HG03354 (cell line): ENCODE results near the gene ZDHHC12.
"Not testable (repeated sequence)": the region's sequence is repeated elsewhere in the genome, so short reads cannot be mapped to it uniquely, and the experiment has no call there.

Experiments
- ATAC-seq: cut with Tn5 transposase; IDR thresholded peaks from one replicate; pipeline ENCODE4 v1.9.1; 2021; ENCODE audit warnings: mild to moderate bottlenecking; ENCODE audit not compliant: unreplicated experiment, poor library complexity, severe bottlenecking

ZDHHC12 gene

DNA sequence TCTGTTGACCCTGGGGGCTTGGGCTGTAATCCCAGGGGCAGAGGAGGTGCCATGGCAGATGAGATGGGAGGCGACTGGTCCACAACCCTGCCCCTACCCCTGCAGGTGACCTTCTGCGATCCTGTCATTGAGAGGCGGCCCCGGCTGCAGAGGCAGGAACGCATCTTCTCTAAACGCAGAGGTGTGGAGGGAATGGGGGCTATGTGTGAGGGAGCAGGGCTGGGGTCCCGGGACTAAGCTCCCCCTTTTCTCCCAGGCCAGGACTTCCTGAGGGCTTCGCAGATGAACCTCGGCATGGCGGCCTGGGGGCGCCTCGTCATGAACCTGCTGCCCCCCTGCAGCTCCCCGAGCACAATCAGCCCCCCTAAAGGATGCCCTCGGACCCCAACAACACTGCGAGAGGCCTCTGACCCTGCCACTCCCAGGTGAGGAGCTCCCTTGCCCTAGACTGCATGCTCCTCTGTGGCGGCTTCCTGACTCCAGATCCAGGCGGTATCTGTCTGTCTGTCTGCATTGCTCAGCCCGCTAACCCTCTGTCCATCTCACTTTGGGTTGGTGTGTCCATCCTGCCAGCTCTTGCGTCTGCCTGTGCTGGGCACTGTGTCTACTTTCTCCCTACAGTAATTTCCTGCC, 9.9 kb downstream of the ZDHHC12 start:
- no peak for ATAC-seq

DNA sequence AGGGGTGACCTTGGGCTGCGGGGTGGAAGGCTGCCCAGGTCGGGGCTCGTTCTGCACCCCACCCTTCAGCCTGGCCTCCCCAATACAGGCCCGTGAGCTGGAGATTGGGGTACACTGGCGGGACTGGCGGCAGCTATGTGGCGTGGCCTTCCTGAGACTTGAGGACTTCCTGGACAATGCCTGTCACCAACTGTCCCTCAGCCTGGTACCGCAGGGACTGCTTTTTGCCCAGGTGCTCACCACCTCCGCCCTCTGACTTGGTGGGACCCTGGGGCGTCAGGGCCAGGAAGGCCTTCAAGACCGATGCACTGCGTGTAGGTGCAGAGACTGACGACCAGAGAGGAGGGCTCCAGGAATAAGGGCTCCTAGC, 10.5 kb downstream of the ZDHHC12 start:
- no peak for ATAC-seq

DNA sequence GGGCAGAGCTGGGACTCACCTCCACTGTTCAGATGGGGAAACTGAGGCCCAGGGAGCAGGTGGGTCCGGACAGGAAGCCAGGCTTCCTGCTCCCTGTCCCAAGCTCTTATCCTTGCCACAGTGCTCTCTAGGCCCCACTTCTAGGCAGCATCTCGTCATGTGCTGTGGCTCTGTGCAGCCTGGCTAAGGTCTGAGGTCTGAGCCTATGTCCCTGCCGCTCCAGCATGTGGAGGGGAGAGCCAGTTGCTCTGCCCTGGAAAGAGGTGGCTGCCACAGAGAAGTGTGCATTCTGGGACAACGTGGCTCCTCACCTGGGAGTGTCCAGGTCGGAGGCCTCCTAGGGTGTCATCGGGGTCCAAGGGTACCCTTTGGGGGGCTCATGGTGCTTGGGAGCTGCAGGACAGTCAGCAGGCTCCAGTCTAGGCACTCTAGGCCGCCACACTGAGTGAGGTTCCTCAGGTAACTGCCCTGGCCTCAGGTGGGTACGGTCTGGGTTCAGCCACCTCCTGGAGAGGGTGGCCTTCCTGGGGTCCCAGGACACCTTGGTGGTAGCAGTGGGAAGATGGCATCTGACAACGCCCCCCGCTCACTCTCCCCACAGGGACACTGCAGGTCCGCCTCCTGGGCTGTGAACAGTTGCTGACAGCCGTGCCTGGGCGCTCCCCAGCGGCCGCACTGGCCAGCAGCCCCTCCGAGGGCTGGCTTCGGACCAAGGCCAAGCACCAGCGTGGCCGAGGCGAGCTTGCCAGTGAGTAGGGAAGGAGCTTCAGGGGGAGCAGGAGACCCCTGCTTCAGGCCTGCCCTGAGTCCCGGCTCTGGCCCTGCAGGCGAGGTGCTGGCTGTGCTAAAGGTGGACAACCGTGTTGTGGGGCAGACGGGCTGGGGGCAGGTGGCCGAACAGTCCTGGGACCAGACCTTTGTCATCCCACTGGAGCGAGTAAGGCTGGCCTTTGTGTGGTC, 11.2 kb downstream of the ZDHHC12 start:
- no peak for ATAC-seq

DNA sequence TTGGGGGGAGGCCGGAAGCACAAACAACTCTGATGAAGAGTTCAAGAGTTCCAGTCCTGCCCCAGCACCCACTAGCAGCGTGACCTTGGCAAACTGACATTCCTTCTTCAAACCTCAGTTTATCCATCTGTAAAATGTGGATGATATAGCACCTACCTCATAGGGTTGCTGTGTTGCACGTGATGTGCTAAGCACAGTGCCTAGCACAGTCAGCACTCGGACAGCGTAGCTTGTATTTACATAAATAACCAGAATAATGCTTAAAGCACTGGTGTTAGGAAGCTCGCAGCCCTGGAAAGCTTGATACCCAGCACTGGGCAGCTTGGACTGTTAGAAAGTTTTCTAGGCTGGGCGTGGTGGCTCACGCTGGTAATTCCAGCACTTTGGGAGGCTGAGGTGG, 16.5 kb downstream of the ZDHHC12 start:
- ATAC-seq, result no peak

DNA sequence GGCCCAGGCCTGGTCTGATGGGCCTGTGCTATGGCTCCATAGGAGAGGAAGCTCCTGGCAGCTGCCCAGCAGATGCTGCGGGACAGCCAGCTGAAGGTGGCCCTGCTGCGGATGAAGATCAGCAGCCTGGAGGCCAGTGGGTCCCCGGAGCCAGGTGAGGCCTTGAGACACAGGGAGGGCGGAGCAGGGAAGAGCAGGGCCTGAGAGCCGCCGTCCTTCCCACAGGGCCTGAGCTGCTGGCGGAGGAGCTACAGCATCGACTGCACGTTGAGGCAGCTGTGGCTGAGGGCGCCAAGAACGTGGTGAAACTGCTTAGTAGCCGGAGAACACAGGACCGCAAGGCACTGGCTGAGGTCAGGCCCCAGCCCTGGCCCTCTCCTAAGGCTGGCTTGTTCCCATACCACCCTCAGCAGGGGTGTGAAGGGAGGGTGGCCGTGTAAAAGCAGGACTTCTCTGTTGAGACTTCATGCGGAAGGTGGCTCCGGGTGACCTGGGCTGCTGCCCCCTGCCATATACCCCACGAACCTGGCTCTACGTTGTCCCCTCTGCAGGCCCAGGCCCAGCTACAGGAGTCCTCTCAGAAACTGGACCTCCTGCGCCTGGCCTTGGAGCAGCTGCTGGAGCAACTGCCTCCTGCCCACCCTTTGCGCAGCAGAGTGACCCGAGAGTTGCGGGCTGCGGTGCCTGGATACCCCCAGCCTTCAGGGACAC, 17.1 kb downstream of the ZDHHC12 start:
- no peak for ATAC-seq

DNA sequence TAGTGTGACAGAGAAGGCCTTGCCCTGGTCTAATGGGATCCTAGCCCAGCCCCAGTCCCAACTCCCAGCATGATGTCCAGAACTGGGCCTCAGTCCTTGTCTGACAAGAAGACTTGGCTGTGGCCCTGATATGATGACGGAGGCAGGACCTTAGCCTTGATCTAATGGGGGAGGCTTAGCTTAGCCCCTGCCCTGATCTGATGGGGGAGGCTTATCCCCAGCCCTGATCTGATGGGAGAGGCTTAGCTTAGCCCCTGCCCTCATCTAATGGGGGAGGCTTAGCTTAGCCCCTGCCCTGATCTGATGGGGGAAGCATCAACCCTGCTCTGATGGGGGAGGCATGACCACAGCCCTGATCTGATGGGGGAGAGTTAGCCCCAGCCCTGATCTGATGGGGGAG, 17.9 kb downstream of the ZDHHC12 start:
- no peak for ATAC-seq

DNA sequence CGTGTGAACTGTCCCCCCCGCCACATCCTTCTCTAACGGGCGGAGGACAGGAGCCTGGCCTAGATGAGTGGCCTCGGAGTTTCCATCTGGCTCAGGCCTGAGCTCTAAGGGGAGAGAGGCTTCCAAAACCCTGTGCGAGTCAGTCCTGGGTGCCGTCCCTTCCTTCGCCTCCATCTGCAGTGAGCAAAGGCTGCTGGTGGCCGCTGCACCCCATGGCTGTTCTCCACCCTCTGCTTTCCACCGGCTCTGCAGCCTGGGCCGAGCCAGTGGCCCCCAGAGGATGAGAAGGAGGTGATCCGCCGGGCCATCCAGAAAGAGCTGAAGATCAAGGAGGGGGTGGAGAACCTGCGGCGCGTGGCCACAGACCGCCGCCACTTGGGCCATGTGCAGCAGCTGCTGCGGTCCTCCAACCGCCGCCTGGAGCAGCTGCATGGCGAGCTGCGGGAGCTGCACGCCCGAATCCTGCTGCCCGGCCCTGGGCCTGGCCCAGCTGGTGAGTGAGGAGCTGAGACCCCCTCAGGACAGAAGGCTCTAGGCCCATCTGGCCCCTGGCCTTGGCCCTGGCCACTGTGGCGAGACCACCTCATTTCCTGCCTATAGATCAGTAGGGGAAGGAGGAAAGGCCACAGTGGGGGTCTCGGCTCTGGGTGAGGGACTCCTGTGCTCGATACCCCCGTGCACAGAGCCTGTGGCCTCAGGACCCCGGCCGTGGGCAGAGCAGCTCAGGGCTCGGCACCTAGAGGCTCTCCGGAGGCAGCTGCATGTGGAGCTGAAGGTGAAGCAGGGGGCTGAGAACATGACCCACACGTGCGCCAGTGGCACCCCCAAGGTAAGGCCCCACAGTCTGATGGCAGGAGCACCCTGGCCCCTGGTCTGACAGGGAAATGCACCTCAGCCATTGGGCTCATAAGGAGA, 18.6 kb downstream of the ZDHHC12 start:
- ATAC-seq, result no peak

DNA sequence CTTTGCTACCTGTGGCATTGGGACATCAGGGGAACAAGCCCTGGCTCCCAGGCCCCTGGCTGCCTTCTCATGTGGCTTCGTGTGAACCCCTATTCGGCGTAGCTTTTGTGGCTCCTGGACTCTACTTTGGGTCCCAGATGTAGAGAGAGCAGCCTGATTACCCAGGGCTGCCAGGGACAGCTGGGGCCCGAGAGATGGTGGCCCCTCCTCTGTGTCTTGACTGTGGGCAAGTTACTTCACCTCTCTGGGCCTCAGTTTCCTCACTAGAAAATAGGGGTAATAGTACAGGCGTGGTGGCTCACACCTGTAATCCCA, 19.6 kb downstream of the ZDHHC12 start:
- no peak for ATAC-seq

DNA sequence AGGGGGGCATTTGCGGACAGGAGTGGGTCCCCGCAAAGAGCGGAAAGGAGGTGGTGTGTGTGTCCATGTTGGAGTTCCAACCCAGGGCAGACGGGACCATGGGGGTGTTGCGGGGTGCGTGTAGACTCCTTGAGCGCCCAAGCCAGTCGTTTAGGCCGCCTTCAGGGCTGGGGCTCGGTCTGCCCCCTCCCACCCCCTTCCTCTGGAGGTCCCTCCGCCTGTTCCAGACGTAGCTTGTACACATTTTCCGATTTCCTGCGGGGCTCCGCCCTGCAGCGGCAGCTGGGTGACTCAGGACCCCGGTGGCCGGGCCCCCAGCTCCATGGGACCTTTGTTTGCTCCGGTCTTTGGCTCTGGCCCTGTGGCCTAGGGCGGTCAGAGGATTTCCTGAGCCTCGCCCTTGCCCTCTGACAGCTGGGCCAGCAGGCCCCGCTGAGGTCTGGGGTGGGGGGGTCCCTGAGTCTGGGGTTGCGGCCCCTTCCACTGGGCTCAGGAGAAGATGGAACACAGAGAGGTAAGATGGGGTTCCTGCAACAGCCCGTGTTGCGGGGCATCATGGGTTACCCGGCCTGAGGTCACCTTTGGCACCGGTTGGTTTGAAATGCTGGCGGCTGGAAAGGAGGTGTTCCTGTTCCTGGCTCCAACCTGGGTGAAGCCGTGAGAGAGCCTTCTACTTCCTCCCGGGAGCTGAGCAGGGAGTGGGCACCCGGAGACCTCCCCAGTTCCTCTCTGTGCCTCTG, 20.1 kb downstream of the ZDHHC12 start:
- ATAC-seq, result no peak

DNA sequence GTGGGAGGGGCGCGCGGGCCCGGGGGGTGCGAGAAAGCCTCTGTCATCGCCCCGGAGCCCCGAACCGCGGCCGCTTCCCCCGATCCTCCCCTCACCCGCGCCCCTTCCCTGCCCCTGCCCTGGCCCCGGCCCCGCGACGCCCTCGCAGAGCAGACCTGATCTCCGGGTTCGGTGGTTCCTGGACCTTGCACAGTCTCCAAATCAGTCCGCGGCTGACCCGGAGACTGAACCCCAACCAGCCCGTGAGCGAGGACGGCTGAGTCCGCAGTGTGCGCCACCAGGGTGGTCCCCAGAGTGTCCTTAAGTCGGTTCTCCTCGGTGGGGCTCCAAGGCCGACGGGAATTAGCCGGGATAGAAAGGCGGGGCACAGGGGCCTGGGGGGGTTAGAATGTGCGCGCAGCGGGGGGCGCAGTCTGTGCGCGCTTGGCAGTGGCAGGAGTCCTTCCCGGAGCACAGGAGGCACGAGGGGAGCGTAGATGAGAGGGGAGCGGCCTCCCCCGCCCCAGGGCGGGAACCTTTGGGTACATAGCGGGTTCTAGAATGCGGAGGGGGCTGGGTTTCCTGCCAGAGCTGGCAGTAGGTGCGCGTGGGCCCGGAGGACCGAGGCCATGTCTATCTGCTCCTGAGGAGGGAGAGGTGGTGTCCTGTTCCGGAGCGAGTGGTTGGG, 20.8 kb downstream of the ZDHHC12 start:
- peak; percentile 18 for ATAC-seq

DNA sequence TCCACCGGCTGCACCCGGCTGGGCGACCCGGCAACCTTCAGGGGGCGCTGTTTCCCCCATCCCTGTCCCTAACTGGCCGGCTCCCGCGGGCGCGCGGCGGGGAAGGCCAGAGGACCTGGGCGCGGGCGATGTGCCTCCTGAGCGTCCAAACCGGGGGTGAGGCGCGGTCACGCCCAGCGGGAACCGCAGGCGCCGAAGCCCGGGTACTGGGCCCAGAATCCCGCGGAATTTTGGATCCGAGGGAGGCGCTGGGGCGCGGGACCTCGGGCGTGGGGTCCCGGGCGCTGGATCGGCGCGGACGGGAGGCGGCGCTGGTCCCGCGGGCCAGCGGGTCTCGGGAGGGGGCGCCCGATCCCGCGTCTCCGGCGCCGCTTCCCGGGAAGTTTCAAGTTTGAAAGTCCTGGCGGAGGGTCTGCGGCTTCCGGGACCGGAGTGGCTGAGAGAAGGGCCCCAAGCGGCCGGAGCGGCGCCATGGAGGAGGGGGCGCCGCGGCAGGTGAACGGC, 21.4 kb downstream of the ZDHHC12 start, which contains the start of gene PKN3:
Gene PKN3, plus strand, starts transcription at position 59 of the 504 bp plus-strand sequence. Its CDS starts 413 bp downstream, at position 472.
- peak; percentile 79 for ATAC-seq

DNA sequence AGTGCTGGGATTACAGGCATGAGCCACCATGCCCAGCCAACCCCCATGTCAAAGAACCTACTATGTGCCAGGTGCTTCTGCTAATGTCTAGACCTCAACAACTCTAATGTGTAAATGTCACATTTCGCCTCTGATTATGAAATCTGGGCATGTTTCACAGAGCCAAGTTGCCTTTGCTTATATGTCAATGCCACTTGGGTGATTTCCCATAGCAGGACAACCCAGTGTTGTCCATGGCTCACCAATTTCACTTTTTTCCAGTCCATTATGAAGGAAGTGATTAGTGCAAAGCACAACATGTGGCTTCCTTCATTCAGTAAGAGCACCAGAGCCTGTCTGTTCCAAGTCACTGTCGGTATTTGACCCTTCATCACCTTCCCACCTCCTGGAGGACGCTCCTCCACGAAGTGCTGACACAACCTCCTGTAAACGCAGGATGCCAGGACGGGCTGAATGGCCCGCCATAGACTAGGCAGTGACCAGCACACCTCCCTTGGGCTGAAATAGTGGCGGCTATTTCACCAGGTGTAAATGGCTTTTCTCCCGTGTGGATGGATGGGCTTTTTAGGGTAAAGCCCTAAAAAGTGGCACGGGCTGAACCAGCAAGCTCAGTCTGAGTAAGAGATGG, 22.6 kb downstream of the ZDHHC12 start:
- no peak for ATAC-seq

DNA sequence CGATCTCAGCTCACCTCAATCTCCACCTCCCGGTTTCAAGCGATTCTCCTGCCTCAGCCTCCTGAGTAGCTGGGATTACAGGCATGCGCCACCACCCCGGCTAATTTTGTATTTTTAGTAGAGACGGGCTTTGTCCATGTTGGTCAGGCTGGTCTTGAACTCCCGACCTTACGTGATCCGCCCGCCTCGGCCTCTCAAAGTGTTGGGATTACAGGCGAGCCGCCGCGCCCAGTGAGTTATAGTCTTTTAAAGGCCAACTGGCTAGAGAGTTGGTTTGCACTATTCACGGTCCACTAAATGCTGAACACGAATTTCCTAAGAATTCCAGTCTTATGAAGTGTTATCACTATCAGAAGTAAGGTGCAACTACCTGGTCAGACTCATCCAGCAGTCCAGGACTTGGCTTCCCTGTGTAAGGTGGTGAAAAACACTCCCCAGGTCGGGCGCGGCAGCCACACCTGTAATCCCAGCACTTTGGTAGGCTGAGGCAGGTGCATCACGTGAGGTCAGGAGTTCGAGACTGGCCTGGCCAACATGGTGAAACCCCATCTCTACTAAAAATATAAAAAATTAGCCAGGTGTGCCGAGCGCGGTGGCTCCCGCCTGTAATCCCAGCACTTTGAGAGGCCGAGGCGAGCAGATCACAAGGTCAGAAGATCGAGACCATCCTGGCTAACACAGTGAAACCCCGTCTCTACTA, 24.7 kb downstream of the ZDHHC12 start:
- ATAC-seq, result not testable (repeated sequence)

DNA sequence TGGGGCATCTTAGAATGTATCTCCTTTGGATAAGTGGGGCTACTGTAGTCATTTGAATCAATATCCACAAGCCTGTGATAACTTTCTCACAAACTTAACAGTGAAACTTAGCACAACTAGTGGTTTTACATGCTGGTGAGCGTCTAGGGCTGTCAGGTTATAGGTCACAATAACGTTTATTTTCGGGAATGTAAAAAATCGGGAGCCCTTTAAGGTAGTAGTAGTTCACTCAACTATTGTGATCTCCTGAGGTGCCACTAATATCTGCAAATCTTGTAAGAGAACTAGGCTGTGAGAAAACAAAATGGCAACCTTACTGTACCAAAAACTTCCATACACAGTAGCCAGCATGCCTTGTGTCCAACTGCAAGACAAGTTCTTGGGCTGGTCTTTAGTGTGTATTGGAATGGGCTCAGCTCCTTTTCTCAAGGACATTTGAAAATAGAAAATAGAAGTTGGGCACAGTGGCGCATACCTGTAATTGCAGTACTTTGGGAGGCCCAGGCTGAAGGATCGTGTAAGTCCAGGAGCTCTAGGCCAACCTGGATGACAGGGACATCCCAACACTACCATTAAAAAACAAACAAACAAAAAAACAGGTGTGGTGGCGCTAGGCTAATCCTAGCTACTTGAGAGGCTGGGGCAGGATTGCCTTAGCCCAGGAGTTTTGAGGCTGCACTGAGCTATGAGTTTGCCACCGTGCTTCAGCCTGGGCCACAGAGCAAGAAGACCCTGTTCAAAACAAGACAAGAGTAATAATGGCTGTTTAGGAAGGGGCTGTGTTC, 26.8 kb downstream of the ZDHHC12 start:
- no peak for ATAC-seq

DNA sequence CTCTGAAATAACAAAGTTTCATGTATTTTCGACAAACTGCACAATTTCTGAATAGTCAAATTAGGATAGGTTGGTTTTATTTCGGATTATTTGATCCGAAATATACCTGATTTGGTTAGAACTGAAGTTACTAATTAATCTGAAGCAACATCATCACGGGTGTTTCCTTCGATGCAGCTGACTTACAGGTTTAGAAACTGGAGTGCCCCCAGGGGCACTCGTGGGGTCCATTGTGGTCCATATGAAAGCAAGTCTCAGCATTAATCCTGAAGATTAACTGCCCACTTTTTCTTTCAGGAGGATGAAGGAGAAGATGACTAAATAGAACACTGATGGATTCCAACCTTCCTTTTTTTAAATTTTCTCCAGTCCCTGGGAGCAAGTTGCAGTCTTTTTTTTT, 29.6 kb downstream of the ZDHHC12 start:
- ATAC-seq, result no peak

DNA sequence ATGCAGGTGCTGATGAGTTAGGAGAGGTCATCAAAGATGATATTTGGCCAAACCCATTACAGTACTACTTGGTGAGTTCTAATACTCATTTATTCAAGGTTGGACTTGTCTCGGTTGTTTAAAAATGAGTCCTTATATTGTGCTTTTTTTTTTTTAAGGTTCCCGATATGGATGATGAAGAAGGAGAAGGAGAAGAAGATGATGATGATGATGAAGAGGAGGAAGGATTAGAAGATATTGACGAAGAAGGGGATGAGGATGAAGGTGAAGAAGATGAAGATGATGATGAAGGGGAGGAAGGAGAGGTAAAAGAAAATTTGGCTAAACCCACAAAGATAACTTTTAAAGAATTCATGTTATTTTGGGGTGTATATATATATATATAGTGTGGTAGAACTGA, 30.2 kb downstream of the ZDHHC12 start:
- ATAC-seq, result not testable (repeated sequence)

DNA sequence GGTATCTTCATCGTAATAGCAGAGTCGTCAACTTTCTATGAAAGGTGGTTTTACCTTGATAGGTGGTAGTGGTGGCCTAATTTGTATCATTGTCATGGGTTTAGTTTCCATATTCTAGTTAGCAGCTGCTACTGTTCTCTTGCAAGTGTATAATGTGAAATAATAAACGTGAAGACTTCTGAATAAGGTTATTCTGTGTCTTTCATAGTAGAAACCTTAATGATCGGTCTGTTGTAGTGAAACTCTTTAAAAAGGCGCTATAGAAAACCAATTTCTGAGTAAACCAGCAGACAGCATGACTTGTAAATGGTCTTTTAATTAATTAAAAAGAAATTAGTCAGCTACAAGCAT, 33.3 kb downstream of the ZDHHC12 start:
- no peak for ATAC-seq
